Left lung (tissue), 10 donors: ENCODE measurements around the gene MRPS12. TPM values are rescaled to one million over a fixed set of nuclear protein-coding genes. Genes with fewer than 3 reads are reported as not detected.

Experiments
- ATAC-seq: fragments of 200-7000 bp; cut with Tn5 transposase; one replicate; pipeline ENCODE4 v1.9.1; 2020; ENCODE audit warnings: moderate library complexity
- DNase-seq, 4 donors: peaks; one replicate each; pipeline ENCODE4 v3.0.0-alpha.2; 2013 to 2020
- H3K27ac ChIP-seq, 2 donors: fragments of 200-600 bp; sonication (generic) in 1 of 2; one replicate each; pipeline versions ENCODE4 v1.5.0 to v1.8.0; 2020 to 2021
- H3K27me3 ChIP-seq, 2 donors: fragments of 200-600 bp; sonication (generic) in 1 of 2; one replicate each; pipeline versions ENCODE4 v1.5.0 to v1.8.0; 2020 to 2021
- H3K36me3 ChIP-seq, 2 donors: fragments of 200-600 bp; sonication (generic) in 1 of 2; one replicate each; pipeline versions ENCODE4 v1.5.0 to v1.8.0; 2020 to 2021
- H3K4me1 ChIP-seq, 2 donors: fragments of 200-600 bp; one replicate each; pipeline ENCODE4 v1.8.0; 2021
- H3K4me3 ChIP-seq, 2 donors: fragments of 200-600 bp; sonication (generic) in 1 of 2; one replicate each; pipeline versions ENCODE4 v1.5.0 to v1.8.0; 2020 to 2021; ENCODE audit warnings: mild to moderate bottlenecking in 1 of 2
- H3K9me3 ChIP-seq, 2 donors: fragments of 200-600 bp; sonication (generic) in 1 of 2; one replicate each; pipeline versions ENCODE4 v1.5.0 to v1.8.0; 2020 to 2021
- intact Hi-C, 2 donors: fragments of 100-400 bp; cut with DNase I; formaldehyde crosslinking; loops; one replicate each; pipeline versions ENCODE4 v1.11.2 to v1.14.2; 2022
- polyA plus RNA-seq, 6 donors: library from polyadenylated mRNA; unstranded; fragments of 120-200 nt; gene quantifications; one replicate each; pipeline ENCODE4 v1.2.1, GENCODE V29; 2013; ENCODE audit not compliant: insufficient read length in 6 of 6
- total RNA-seq, 2 donors: library from RNA; stranded (reverse); fragmentation: NEBNext Ultra II Directional; extraction: Animal tissue kit (Norgen Biotek cat#: 25700); gene quantifications; one replicate each; pipeline ENCODE4 v1.2.1, GENCODE V29; 2021
- TF ChIP-seq, protein P1 (sequence below), 2 donors: fragments of 200-600 bp; sonication (generic) in 1 of 2; IDR thresholded peaks; one replicate each; pipeline versions ENCODE4 v1.5.0 to v1.8.0; 2021; ENCODE audit warnings: antibody characterized with exemption in 2 of 2
- donor health status: DM: no; HTN: yes; CAD: no.
- donor health status: DM: no; HTN: no; CAD: no.

The MRPS12 gene
- total and polyA plus RNA-seq, 8 donors, result 11.8 to 39.8 (median 16.8) TPM

DNA sequence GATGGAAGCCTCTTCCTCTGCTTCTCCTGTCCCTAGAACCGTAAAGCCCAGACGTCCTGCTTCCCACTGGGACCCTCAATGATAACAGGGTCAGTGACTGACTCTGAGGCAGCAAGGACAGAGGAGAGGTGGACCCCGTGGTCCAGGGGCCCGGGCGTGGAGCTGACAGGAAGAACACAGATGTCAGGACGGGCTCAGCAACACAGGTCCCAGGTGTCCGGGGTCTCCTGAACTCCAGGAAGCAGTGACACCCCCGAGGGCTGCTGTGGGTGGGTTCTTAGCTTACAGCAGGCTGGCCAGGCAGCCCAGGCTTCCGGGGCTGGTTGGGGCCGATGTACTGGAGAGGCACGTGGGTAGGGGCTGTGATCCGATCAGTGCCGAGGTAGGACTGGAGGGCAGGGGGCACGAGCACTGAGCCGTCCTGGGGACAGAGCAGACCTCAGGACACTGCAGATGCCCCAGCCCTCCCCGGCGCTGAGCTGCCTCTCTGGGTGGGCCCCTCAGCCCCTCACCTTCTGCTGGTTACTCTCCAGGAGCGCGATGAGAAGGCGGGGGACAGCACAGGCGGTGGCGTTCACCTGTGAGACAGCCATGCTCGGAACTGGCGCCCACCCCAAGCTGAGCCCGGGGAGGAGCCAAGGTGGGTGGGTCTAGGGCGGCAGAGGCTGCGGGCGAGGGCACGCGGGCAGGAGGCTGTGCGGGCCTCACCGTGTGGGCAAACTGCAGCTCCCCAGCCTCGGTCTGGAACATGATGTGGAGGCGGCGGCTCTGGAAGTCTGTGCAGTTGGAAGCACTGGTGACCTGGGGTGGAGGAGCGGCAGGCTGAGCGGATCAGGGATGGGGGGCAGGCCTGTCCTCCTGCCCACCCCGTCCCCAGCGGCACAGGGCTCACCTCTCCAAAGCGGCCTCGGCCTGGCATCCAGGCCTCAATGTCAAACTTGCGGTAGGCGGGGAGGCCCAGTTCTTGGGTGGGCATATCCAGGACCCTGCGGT, 15.1 kb upstream of the MRPS12 start:
- TF ChIP-seq, protein P1, sequence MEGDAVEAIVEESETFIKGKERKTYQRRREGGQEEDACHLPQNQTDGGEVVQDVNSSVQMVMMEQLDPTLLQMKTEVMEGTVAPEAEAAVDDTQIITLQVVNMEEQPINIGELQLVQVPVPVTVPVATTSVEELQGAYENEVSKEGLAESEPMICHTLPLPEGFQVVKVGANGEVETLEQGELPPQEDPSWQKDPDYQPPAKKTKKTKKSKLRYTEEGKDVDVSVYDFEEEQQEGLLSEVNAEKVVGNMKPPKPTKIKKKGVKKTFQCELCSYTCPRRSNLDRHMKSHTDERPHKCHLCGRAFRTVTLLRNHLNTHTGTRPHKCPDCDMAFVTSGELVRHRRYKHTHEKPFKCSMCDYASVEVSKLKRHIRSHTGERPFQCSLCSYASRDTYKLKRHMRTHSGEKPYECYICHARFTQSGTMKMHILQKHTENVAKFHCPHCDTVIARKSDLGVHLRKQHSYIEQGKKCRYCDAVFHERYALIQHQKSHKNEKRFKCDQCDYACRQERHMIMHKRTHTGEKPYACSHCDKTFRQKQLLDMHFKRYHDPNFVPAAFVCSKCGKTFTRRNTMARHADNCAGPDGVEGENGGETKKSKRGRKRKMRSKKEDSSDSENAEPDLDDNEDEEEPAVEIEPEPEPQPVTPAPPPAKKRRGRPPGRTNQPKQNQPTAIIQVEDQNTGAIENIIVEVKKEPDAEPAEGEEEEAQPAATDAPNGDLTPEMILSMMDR (IDR thresholded peaks at IDR 0.05), result no peak
- Histone ChIP-seq H3K36me3 (peaks cover 0 to 9% of the 10 kb centered on the region in 2 donors), H3K9me3 (no peaks in the 10 kb centered on the region), H3K27me3 (peaks cover 0 to 18% of the 10 kb centered on the region in 2 donors), H3K4me3 (no peak overlapping the region), H3K27ac (no peak overlapping the region), H3K4me1 (no peaks in the 10 kb centered on the region)
- ATAC-seq (no peak), DNase-seq (peak in 1 of 4 donors; percentile 71)
- intact Hi-C loops, result no loop called here

DNA sequence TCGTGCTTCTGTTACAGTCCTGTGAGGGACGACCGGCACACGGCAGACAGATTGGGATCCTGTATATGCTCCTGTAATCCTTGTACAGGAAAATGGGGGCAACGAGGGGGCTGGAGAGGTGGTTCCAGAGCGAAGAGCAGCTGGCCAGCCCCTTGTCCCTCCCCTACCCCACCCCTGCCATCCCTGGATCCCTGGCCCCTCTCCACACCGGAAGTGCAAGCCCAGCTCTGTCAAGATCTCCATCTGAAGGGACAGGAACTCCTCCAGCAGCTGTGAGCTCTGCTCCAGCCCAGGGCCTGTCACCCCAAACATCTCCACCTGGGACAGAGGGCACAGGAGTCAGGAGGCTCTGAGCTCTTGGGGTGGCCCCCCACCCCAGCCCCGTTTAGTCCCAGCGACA, 13.2 kb upstream of the MRPS12 start:
- H3K27ac ChIP-seq, result no peak overlapping the region
- TF ChIP-seq, protein P1 (IDR thresholded peaks at IDR 0.05), result no peak
- DNase-seq (peak in 1 of 4 donors; percentile 34), ATAC-seq (no peak)
- intact Hi-C loops, result no loop called here
- H3K27me3 ChIP-seq, result peaks cover 0 to under 1% of the 10 kb centered on the region in 2 donors
- H3K36me3 ChIP-seq, result peaks cover 0 to 24% of the 10 kb centered on the region in 2 donors
- H3K9me3 ChIP-seq, result no peaks in the 10 kb centered on the region
- no peak overlapping the region for H3K4me3 ChIP-seq
- no peaks in the 10 kb centered on the region for H3K4me1 ChIP-seq

DNA sequence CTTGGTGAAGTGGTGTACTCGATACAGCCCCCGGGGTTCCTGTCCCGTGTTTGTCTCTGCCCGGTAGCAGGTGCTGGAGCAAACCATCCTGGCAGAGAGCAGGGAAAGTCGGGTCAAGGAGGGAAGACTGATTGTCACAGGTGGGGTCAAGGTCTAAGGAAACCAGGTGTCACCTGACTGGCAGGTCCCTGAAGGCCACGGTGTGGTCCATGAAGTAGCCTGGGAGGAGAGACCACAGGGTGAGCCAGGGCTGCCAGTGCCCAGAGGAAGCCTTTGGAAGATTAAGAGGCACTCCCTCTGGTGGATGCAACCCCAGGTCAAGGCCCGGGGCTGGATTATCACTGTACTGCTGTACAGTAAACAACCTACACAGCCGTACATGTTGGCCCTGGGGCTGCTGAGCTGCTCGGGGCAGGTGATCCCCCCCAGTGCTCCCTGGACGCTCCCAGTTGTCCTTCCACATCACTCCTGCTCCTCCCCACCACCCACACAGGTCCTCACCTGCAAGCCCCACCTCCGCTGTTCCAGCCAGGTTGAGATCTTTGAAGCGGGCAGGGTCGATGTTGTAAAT, 12.7 kb upstream of the MRPS12 start:
- no peaks in the 10 kb centered on the region for H3K4me1 ChIP-seq
- TF ChIP-seq, protein P1 (IDR thresholded peaks at IDR 0.05), result no peak
- H3K27ac ChIP-seq, result no peak overlapping the region
- no peaks in the 10 kb centered on the region for H3K27me3 ChIP-seq
- no peak overlapping the region for H3K4me3 ChIP-seq
- H3K9me3 ChIP-seq, result no peaks in the 10 kb centered on the region
- ATAC-seq (no peak), DNase-seq (no peak)
- intact Hi-C loops, result no loop called here
- peaks cover 0 to 26% of the 10 kb centered on the region in 2 donors for H3K36me3 ChIP-seq

DNA sequence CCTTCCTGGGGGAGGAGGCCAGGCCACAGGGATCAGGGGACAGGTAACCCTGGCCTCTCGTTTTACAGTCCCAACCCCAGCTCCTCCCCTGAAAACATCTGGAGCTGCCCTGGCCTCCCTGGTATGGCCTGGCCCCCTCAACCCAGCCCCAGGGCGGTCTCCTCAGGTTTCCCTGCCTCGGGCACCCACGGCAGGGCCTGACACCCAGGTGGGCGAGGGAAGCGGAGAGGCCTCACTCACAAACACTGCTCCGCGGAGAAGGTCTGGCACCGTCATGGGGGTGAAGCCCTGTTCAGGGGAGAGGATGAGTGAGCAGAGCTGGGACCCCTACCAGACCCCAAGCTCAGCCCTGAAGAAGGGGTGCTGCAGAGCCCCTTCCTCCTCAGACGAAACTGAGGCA, 12.2 kb upstream of the MRPS12 start:
- no peak overlapping the region for H3K4me3 ChIP-seq
- DNase-seq, result no peak
- intact Hi-C loops, result no loop called here

More for the DNA sequence above, 12.2 kb upstream of the MRPS12 start:
- TF ChIP-seq, protein P1 (IDR thresholded peaks at IDR 0.05), result no peak
- H3K9me3 ChIP-seq, result no peaks in the 10 kb centered on the region
- no peak overlapping the region for H3K27ac ChIP-seq
- no peaks in the 10 kb centered on the region for H3K27me3 ChIP-seq
- H3K36me3 ChIP-seq, result peaks cover 0 to 28% of the 10 kb centered on the region in 2 donors
- no peak for ATAC-seq
- no peaks in the 10 kb centered on the region for H3K4me1 ChIP-seq
